NCI-H1436 treated with DMSO at 0.1 percent for 48 hours (cell line): Measurements from ENCODE around the gene CIZ1.
"Not testable (repeated sequence)": the region's sequence is repeated elsewhere in the genome, so short reads cannot be mapped to it uniquely, and the experiment has no call there.

Experiments used
- DNase-seq: peaks from one replicate; lab custom pipeline; 2025; lab: John Stamatoyannopoulos, UW

Gene CIZ1, protein sequence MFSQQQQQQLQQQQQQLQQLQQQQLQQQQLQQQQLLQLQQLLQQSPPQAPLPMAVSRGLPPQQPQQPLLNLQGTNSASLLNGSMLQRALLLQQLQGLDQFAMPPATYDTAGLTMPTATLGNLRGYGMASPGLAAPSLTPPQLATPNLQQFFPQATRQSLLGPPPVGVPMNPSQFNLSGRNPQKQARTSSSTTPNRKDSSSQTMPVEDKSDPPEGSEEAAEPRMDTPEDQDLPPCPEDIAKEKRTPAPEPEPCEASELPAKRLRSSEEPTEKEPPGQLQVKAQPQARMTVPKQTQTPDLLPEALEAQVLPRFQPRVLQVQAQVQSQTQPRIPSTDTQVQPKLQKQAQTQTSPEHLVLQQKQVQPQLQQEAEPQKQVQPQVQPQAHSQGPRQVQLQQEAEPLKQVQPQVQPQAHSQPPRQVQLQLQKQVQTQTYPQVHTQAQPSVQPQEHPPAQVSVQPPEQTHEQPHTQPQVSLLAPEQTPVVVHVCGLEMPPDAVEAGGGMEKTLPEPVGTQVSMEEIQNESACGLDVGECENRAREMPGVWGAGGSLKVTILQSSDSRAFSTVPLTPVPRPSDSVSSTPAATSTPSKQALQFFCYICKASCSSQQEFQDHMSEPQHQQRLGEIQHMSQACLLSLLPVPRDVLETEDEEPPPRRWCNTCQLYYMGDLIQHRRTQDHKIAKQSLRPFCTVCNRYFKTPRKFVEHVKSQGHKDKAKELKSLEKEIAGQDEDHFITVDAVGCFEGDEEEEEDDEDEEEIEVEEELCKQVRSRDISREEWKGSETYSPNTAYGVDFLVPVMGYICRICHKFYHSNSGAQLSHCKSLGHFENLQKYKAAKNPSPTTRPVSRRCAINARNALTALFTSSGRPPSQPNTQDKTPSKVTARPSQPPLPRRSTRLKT

DNA sequence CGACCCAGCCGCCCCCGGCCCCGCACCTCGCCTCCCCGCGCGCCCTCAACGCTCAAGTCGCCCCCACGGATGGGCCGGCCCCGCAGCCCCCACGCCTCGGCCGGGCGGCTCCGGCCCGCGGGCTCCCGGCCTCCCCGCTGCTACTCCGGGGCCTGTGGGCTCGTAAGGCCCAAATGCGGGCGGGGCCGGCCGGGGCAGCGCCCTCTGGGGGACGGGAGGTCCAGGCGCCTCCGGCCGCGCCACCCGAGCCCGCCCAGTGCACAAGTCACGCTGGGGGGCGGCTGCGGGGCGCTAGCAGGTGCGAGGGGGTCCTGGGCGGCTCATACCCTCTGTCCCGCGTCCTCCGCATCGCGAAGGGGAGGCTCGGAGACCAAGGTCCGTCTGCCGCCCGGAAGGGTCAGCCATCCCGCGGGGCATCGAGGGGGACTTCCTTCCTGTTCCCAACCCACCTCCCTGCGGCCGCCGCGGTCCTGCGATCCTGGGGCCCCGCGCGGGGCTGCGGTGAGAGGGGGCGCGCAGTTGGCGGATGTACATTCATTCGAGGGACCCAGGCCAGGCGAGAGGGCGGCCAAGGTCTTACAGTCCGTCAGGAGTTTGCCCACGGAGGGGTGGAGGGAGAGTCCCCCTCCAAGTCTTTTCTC lies at the start of gene CIZ1:
Gene CIZ1 (minus strand): TSS at position 167 of the 641 bp plus-strand sequence. CDS start 715 bp downstream, outside the sequence.
- DNase-seq: no peak

DNA sequence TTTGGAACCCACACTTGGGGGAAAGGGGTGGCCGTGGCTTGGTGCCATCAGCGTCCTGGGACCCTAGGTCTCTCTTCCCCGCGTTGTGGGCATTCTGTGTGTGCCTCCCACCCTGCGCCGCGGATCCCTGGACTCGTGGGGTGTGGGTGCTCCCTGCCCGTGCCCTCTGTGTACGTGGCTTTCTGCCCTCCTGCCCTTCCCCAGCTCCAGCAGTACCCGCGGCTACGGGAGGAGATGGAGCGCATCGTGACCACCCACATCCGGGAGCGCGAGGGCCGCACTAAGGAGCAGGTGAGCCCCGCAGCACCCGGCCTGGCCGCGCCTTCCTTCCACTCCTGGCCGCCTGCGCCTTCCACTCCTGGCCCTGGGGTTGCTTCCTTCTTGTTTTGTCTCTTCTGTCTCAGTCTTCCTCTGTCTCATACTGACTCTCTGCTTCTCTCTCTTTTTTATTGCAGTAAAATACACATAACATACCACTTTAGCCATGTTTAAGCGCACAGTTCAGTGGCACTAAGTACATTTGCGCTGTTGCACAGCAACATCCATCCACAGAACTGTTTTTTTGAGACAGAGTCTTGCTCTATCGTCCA lies 42.5 kb upstream of the CIZ1 start:
- no peak for DNase-seq

DNA sequence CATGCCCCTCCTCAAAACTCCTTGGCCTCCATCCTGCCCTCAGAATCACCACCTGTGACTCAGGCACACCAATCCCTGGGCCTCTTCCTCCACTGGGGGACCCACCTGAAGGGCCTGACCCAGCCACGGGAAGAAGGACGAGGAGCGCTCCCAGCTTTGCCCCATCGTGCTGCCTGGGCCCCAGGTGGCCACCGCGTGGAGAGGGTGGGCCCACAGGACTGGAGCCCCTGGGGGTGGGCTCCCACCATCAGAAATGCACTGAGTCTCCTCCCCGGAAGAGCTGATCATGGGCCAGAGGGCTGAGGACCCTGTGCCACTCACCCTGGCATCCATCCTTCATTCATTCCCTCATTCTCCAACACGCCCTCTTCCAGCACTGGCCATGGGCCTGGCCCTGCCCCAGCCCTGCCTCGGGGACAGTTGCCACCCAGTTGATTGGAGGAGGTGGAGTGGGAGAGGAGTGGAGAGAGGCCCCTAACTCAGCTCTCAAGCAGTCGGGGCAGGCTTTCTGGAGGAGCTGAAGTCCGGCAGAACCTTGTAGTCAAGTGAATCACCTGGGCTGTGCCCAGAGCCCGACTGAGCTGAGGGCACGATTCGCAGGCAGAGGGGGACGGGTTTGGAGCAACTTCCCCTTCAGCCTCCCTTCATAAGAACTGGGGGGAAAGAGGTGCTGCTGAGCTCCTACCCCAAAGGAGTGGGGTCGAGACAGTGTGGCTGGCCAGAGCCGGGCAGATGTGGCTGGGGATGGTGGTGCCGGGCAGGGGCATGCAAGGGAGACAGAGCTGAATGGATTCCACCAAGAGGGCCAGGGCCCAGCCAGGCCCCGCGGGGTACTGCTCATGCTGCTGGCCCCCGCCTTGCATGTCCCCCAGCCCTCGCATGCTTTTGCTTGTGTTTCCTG lies 41.4 kb upstream of the CIZ1 start:
- DNase-seq: no peak

DNA sequence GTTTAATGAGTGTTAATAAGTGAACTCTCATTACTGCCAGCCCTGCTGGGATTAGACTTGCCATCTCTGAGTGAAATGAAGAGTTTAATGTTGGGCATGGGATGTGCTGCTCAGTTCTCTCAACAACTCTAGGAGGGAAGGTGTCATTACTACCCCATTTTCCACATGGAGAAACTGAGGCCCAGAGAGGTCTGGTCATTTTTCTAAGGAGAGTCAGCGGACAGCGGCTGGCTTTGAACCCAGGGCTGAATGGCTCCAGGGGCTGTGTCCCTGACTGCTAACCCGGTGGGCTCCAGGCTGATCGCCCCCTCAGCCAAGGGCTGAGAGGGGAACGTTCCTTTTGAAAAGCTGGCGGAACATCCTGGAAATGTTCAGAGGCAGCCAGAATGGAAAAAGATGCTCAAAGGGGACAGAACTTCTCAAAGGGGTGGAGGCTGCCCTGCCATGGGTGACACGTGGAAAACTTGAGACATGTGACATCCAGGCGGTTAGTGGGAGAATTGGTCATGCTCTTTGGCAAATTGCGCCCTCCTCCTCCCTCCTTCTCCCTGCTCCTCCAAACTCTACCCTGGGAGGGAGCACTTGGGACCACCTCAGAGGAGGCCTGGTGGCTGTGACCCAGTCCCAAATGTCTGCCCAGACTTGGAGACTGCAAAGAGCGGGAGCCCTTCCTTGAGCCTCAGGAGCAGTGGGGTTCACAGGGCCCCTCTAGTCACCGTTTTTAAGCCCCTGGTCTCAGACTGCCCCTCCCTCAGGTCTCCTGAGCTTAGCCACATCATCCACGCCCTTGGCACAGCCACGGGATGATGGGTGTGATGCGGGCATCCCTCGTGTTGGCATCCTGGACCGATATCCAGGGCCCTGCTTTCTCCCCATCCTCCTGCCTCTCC lies 40.5 kb upstream of the CIZ1 start:
- no peak for DNase-seq

DNA sequence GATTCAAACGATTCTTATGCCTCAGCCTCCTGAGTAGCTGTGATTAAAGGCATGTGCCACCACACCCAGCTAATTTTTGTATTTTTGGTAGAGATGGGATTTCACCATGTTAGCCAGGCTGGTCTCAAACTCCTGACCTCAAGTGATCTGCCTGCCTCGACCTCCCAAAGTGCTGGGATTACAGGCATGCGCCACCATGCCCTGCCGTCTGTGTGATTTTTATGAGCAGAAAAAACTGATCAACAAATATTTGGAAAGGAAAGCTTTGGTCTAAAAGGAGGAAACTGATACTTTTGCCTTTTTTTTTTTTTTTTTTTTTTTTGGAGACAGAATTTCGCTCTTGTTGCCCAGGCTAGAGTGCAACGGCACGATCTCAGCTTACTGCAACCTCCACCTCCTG lies 39.5 kb upstream of the CIZ1 start:
- DNase-seq: not testable (repeated sequence)

DNA sequence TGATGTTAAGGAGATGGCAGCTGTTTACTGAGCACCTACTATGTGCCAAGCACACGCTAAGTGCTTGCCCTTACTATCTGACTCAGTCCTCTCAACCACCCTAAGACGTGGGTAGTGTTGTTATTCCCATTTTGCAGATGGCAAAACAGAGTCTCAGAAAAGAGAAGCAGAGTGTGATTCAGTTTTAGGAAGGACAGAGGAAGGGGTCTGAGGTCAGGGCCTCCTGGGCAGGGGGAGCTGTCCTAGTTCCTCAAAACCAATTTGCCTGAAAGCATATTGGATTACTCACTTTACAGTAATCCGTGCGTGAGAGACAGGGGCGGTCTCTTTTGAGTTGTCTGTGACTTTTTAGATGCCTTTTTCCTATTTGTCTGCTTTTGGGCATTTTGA lies 35.0 kb upstream of the CIZ1 start:
- no peak for DNase-seq

DNA sequence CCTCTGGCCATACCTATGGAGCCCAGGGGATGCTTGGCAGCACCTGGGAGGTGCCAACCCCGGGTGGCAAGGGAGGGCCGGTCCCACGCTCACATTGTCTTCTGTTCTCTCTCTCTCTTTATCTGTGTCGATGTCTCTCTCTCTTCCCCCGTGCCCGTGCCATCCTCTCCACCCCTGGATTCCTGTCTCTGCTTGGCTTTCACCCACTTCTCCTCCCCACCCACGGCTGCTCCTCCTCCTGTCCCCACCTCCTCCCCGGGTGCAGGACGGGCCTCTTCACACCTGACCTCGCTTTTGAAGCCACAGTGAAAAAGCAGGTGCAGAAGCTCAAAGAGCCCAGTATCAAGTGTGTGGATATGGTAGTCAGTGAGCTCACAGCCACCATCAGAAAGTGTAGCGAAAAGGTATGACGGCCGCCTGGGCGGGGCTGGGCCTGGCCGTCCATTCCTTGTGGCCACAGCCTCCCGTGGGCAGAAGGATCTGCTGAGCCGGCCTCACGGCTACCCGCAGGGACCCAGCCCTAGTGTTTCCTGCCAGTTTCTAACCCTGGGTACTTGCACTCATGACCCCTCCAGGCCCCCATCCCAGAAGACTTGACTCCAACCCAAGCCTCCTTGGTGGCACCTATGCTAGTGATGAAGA lies 34.5 kb upstream of the CIZ1 start:
- DNase-seq: no peak

DNA sequence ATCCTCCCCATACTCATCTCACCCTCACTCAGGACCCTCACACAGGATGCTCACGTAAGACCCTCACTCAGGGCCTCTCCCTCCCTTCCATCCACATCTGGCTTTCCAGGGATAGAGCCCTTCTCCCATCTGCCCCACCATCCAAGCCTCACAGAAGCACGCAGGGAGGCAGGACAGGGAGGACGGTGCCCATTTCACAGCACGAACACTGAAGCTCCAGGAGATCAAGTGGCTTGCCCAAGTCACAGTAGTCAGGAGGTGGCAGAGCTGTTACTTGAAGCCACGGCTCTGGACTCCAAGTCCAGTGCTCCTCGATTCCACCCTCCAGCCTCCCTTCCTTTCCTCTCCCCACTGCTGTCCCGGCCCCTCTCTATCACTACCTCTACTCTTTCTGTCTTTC lies 33.5 kb upstream of the CIZ1 start:
- DNase-seq: no peak

DNA sequence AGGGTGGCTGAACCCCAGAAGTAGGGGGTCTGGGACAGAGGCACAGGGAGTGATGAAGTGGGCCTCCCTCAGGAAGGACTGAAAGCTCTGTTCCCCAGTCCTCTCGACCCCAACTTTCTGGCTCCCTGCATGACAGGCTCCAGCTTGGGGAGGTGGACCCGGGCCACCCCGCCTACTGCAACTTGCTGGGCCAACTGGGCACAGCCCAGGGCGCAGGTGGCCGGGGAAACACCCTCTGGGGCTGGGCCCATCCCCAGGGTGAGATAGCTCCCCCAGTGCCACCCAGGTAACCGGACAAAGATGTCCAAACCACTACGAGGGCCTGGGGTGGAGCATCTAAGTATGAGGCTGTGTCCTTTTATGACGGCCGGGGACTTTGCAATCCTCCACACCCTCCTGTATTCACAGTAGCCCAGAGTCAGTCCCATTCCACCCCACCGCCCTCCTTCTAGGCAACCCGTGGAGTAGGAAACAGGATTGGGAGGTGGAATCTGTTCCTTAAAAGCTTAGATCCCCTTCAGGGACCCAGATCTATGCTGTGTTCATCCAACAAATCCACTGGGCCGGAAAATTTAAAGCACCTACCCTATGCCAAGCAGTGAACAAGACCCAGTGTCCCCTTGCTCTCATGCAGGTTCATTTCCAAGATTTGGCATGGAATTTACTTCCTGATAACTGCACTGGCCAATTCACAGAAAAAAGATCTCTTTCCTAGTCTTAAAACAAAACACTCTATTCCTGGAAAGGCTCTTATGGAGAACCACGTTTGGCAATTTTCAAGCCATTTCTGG lies 31.7 kb upstream of the CIZ1 start:
- no peak for DNase-seq

DNA sequence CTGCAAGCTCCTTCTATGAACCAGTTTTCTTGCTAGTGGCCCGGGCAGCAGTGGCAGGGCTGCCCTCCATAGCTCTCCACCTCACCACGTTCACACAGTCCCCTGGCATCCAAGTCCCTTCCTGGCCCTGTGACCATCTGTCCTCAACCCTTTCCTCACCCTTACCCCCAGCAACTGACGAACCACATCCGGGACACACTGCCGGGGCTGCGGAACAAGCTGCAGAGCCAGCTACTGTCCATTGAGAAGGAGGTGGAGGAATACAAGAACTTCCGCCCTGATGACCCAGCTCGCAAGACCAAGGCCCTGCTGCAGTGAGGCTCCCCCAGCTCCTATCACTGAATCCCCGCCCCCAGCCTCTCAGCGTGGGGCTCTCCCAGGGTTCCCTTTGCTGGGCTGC lies 30.7 kb upstream of the CIZ1 start:
- no peak for DNase-seq

DNA sequence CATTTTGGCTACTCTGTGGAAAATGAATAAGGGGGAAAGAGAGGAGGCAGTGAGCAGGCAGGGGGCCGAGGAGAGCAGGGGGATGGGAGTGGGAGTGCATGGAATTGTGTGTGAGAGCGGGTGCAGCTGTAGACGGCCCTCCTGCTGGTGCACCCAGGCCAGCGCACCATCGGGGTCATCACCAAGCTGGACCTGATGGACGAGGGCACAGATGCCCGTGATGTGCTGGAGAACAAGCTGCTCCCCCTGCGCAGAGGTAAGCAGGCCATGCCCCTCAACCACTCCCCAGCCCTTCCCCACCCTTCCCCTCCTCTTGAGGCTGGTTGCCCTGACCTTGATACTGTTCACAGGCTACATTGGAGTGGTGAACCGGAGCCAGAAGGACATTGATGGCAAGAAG lies 28.5 kb upstream of the CIZ1 start:
- DNase-seq: no peak

DNA sequence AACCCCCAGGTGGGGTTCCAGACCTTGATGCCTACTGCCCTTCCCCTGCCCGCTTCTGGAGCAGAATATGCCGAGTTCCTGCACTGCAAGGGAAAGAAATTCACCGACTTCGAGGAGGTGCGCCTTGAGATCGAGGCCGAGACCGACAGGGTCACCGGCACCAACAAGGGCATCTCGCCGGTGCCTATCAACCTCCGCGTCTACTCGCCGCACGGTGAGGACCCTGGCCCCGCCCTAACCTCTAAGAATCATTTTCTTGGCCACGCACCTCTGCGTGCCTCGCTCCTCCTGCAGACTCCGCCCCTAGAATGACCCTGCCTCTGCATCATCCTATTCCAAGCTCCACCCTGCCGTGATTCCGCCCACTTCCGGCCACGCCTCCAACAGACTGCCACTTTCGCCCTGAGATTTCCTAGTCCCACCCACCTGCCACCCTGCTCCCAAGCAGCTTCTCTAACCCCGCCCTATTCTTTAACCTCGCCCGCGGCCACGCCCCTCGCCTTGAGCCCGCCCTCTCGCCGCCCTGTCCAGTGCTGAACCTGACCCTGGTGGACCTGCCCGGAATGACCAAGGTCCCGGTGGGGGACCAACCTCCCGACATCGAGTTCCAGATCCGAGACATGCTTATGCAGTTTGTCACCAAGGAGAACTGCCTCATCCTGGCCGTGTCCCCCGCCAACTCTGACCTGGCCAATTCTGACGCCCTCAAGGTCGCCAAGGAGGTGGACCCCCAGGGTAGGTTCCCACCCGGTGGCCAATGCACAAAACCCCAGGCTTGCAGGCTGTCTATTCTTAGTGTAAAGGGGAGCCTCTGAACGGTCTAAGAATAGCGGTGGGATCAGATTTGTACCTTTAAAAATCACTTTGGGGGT lies 27.4 kb upstream of the CIZ1 start:
- peak; percentile 66 for DNase-seq

DNA sequence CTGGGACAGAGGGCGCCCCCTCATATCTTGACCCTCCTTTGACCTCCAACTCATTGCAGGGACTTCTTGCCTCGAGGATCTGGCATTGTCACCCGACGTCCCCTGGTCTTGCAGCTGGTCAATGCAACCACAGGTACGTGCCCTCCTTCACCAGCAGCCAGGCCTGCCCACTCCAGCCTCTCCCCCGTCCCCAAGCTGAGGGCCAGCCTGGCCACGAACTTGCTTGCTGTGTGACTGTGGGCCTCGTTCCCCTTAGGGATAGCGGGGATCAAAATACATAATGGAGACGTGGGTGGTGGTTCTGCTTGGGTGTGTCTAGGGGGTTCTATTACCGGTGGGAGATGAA lies 26.8 kb upstream of the CIZ1 start:
- no peak for DNase-seq

DNA sequence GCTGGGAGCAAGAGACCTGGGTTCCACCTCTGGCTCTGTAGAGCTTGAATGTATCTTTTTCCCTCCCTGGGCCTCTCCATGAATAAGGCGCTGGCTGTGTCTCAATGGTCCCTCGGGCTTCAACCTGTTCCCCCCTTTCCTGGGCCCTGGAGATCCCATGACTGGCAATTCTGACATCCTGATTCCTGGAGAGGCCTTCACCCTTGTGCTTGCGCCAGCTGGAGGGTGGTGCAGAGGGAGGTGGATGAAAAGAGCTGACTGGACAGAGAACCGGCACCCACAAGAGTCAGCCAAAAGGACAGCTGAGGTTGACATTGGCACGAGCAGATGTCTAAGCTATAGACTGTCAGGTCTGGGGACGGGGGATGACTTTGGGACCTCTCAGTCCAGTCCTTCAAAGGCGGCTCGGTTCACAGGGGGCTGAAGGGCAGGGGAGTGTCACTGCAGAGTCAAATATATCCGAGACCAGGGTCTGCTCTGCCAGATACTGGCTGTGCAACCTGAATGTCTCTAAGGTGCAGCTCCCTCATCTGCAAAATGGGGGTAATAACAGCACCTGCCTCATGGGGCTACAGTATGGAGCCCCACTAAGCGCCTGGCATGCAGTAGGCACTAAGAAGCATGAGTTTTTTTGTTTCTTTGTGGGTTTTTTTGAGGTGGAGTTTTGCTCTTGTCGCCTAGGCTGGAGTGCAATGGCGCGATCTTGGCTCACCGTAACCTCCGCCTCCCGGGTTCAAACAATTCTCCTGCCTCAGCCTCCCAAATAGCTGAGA lies 25.6 kb upstream of the CIZ1 start:
- no peak for DNase-seq

DNA sequence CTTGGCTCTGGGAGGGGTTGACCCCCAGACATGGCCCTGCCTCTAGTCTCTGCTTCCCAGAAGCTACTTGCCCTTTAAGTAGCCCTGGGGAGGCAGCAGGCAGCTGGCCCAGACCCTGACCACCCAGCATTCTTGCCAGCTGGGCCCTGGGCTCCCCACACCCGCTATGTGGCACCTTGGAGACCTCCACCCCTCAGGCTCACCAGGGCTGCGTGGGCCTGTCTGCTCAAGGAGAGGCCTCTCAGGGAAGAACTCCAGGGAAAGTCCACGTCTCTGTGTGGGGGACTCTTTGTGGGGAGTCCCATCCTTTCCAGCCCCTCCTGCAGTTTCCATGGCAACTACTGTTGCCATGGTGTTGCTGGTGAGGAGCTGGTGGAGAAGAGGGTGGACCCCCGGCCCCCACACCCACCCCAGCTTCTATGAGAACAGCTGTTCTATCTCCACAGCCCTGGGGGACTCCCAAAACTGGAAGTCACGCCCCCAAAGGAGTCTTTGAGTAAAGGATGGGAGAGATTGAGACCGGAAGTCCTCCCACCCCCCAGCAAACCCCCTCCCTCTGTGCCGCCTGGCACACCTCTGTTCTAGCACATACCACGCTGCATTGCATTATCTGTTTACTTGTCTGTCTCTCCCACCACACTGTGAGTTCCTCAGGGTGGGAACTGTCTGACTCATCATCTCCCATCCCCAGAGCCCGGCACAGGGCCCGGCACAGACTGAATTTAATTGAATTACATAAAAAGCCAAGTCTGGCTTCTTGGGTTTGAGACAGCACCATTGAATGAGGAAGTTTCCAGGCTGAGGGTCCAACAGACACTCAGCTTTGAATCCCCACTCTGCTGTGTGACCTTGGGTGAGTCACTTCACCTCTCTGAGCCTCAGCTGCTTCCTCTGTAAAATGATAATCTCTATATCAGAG lies 24.4 kb upstream of the CIZ1 start:
- no peak for DNase-seq
